ENCODE results near the gene LYPD4.

Gene LYPD4, protein sequence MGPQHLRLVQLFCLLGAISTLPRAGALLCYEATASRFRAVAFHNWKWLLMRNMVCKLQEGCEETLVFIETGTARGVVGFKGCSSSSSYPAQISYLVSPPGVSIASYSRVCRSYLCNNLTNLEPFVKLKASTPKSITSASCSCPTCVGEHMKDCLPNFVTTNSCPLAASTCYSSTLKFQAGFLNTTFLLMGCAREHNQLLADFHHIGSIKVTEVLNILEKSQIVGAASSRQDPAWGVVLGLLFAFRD

GRCh38 chr19:41844601-41845000 lies at the start of gene LYPD4:
TSS of gene LYPD4 (minus strand) at chr19:41844683. CDS start at chr19:41839285, 5,398 bp downstream.
- in situ Hi-C loops (cut with MboI; ENCODE audit: low pct_unique_long_range_greater_than_20kb, low sequenced_read_pairs): no loop called here
- DNase-seq: no peak

GRCh38 chr19:41893899-41894298 lies 49.4 kb upstream of the LYPD4 start:
- in situ Hi-C loops (cut with MboI; ENCODE audit: low pct_unique_long_range_greater_than_20kb, low sequenced_read_pairs): no loop called here
- DNase-seq: peak; percentile 59

DNA sequence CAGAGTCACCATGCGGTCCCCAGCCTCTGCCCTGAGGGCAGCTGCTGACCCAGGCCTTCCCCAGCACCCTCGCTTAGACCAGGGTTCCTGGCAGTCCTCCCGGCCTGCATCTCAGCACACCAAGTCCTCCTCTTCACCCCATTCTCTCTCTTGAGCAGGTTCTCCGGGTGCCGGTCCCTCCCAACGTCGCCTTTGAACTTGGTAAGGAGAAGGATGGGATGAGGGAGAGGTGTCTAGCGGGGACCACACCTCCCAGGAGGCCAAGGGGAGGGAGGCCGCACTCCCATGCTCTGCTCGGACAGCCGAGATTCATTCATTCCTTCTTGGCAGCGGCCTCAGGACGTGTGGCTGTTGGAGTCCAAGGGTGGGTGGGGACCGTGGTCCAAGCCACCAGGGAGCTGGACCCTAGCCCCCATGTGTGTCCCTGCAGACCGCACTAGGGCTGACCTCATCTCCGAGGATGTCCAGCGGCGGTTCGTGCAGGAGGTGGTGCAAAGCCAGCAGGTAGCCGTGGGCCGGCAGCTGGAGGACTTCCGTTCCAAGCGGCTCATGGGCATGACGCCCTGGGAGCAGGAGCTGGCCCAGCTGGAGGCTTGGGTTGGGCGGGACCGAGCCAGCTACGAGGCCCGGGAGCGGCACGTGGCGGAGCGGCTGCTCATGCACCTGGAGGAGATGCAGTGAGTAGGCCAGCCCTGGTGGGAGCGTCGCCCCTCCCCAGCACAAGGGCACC lies 47.9 kb upstream of the LYPD4 start:
- DNase-seq: no peak
- in situ Hi-C loops (cut with MboI; ENCODE audit: low pct_unique_long_range_greater_than_20kb, low sequenced_read_pairs): no loop called here

DNA sequence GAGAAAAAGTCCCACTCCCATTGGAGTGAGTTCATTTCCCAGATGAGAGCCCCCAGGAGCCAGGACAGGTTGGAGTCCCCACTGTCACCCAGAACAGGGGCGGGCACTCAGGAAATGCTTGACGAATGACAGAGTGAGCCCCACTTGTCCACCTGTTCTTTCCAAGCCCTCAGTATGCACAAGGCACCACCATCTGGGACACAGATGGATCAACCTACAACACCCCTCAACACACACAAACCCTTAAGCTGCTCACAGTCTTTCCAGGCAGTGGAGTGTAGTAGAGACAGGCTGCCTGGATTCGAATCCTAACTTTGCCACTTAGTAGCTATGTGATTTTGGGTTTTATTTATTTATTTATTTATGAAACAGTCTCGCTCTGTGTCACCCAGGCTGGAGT lies 46.5 kb upstream of the LYPD4 start:
- in situ Hi-C loops (cut with MboI; ENCODE audit: low pct_unique_long_range_greater_than_20kb, low sequenced_read_pairs): no loop called here
- DNase-seq: no peak

GRCh38 chr19:41889896-41890295 lies 45.4 kb upstream of the LYPD4 start:
- no peak for DNase-seq
- in situ Hi-C loops (cut with MboI; ENCODE audit: low pct_unique_long_range_greater_than_20kb, low sequenced_read_pairs): no loop called here

- DNase-seq: no peak
- in situ Hi-C loops (cut with MboI; ENCODE audit: low pct_unique_long_range_greater_than_20kb, low sequenced_read_pairs): no loop called here
These were observed 44.4 kb upstream of the LYPD4 start for GRCh38 chr19:41888926-41889325.

DNA sequence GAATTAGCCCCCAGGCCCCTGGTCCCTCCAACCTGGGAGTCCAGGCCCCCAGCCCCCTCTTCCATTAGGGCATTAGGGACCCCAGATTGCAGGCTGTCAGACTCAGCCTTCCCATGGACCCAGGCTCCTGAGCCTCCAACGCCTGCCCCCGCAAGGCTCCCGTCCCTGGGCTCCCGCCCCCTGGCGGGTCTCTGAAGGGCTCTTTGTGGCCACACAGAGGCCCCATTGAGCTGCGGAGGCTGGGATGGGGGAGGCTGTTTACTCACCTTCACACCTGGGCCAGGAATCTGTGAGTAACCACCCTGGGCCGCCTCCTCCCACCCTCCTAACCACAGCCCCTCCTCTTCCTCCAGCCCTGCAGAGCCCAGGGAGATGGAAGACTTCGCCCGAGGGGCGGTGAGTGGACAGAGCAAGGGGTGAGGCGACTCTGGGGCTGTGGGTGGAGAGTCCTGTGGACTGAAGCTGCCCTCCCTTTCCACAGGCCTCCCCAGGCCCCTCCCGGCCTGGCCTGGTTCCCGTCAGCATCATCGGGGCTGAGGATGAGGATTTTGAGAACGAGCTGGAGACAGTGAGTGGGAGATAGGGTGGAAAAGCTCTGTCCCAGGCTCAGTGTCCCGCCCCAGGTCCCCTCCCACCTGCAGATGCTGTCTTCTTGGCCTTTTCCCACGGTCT lies 43.4 kb upstream of the LYPD4 start:
- DNase-seq: no peak
- in situ Hi-C loops (cut with MboI; ENCODE audit: low pct_unique_long_range_greater_than_20kb, low sequenced_read_pairs): no loop called here

DNA sequence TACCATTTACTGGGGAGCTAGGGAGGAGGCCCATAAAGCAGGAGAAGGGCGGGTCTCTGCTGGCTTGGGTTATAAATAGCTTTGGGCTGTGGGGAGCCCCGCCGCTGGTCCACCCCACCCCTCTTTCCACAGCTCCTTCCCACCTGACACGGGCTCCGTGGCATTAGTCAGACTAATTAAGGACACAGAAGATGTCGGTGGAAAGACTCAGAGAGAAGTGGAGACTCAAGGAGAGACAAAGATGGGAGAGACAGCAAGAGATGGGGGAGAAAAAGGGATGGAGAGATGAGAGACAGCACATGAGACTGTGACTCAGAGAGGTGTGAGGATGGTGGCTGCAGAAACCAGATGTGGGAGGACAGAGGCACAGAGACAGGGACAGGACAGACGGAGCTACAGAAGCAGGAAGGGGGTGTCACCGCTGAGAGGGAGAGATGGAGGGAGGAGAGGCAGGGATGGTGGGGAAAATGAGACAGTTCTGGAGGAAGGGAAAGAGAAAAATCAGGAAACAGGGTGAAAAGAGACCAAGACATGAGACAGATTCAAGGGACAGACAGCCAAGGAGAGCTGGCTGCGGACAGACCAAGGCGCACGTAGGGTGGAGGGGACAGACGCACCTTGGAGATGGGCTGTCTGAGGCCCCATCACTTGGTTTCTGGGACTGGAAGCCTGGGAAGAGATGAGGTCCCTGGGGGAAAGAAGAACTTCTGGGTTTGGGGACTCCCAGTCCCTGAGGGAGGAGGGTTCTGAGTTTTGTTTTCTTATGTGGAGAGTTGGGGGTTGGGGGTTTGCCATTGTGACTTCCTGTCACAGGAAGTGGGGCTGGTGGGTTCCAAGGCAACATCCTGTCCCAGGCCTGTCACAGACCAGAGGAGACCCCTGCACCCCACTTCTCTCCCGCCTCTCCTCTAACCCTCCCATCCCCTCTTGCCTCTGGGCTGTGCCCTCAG lies 42.6 kb upstream of the LYPD4 start:
- no peak for DNase-seq
- in situ Hi-C loops (cut with MboI; ENCODE audit: low pct_unique_long_range_greater_than_20kb, low sequenced_read_pairs): no loop called here

DNA sequence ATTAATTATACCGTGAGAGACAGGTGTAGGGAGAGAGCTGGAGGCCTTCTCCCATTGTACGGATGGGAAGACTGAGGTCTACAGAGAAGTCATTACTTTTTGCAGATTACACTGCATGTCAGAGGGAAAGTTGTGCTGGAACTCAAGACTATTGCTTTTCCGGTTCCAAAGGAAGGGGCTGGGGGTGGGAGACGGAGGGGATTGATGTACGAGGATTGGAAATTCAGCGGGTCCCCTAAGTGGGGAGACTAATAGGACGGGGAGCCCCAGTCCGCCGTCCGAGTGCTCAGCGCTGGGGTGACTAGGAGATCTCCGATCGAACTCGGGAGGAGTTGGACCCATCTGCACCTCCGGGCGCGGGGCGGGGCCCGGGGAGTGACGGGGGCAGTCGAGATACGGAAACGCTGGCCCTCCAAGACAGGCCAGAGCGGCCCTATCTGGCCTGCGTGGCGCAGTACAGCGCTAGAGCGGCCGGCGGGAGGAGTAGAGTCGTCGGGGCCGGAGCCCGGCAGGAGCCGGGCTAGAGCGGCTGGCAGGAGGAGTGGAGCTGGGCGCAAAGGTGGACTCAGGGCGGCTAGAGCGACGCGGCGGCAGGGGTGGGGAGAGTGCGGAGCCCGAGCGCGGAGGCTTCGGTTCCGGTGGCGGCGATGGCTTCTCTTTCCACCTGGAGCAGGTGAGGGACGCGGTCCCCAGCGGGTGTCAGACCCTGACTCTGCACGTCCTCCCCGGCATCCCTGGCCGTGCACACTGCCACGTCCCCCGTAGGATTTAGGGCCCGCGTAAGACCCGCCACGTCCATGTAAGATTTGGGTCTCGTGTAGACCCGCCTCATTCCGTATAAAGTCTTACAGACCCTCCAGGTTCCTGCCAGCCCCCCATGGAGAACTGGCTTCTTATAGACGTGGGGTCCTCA lies 39.6 kb upstream of the LYPD4 start:
- DNase-seq: peak; percentile 97
- in situ Hi-C loops (cut with MboI; ENCODE audit: low pct_unique_long_range_greater_than_20kb, low sequenced_read_pairs): no loop called here

GRCh38 chr19:41883463-41883820 lies 39.0 kb upstream of the LYPD4 start:
- no peak for DNase-seq
- in situ Hi-C loops (cut with MboI; ENCODE audit: low pct_unique_long_range_greater_than_20kb, low sequenced_read_pairs): no loop called here

DNA sequence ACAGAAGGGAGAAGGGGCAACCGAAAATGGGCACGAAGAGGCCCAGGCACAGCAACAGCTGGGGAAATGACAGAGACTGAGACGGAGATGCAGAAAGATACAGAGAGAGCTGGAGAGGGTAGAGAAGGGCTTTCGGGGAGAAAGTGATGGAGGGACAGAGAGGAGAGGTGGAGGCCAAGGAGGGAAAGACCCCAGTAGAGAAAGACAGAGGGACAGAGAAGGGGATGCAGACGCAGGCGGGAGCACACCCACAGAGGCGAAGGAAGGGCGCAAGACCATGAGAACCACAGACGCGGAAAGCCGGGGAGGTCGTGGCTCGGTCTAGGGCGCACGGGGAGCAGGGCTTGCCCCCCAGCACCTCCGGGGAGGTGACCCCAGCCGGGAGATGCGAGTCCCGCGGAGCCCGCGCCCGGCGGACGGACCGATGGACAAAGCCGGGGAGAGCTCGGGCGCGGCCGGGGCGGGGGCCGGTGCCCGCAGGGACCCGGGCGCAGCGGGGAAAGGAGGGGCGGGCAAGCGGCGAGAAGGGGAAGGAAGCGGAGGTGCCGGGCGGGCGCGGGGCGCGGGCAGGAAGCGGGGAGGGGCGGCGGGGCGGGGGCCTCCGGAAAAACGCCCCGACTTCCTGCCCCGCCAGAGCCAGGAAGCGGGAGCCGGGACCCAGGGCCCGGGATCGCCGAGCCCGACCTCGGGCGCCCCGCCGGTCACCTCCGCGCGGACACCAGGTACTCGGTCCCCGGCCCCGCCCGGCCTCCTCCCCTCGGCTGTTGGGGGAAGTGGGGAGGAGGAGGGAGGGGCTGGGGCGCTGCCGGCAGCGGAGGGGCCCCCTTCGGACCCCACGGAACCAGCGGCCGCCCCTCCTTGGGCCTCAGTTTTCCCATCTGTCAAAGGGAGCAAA lies 38.3 kb upstream of the LYPD4 start, which contains the start of gene ARHGEF1:
TSS of gene ARHGEF1 (plus strand) at position 617 of the 895 bp plus-strand sequence. CDS start 4,899 bp downstream, outside the sequence.
- in situ Hi-C loops (cut with MboI; ENCODE audit: low pct_unique_long_range_greater_than_20kb, low sequenced_read_pairs): no loop called here
- no peak for DNase-seq

- in situ Hi-C loops (cut with MboI; ENCODE audit: low pct_unique_long_range_greater_than_20kb, low sequenced_read_pairs): no loop called here
- no peak for DNase-seq
These were observed 35.8 kb upstream of the LYPD4 start for GRCh38 chr19:41880329-41880708.

DNA sequence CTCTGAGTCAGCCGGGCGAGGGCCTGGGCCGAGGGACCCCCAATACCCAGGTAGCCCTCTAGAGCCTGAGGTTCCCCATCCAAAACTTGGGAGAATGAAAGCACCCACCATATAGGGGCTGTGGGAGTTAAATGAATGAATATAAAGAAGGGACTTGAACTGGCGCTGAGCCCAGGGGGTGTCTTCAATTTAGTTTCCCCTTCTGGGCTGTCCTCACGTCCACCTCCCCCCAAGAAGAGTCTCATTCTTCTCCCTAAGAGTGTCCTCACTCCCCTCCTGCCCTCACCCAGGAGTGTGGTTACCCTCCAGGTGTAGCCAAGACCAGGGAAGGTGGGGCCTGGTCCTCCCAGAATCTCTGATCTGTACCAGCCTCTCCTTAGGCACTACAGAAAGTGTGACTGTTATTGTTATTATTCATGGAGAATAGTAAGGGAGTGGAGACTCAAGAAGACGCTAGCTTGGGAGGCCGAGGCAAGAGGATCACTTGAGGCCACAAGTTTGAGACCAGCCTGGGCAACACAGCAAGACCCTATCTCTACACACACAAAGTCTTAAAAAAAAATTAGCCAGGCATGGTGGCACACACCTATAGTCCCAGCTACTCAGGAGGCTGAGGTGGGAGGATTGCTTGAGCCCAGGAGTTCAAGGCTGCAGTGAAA lies 35.3 kb upstream of the LYPD4 start:
- in situ Hi-C loops (cut with MboI; ENCODE audit: low pct_unique_long_range_greater_than_20kb, low sequenced_read_pairs): loop anchor here (10.0 kb wide), 1 partner anchor 65 kb away; no protein-coding TSS in a partner anchor
- DNase-seq: no peak

DNA sequence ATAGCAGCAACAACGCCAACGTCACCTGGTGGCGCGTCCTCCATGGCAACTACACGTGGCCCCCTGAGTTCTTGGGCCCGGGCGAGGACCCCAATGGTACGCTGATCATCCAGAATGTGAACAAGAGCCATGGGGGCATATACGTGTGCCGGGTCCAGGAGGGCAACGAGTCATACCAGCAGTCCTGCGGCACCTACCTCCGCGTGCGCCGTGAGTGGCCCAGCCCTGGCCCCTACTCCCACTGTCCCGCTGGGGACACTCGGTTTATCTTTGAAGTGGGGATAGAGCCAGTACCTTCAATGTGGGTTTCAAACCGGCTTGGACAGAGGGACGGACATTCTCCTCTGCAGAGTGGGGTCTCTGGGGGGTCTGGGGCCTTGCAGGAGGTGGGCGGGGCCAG lies 34.6 kb upstream of the LYPD4 start:
- in situ Hi-C loops (cut with MboI; ENCODE audit: low pct_unique_long_range_greater_than_20kb, low sequenced_read_pairs): loop anchor here (10.0 kb wide), 1 partner anchor 66 kb away; no protein-coding TSS in a partner anchor
- DNase-seq: no peak

DNA sequence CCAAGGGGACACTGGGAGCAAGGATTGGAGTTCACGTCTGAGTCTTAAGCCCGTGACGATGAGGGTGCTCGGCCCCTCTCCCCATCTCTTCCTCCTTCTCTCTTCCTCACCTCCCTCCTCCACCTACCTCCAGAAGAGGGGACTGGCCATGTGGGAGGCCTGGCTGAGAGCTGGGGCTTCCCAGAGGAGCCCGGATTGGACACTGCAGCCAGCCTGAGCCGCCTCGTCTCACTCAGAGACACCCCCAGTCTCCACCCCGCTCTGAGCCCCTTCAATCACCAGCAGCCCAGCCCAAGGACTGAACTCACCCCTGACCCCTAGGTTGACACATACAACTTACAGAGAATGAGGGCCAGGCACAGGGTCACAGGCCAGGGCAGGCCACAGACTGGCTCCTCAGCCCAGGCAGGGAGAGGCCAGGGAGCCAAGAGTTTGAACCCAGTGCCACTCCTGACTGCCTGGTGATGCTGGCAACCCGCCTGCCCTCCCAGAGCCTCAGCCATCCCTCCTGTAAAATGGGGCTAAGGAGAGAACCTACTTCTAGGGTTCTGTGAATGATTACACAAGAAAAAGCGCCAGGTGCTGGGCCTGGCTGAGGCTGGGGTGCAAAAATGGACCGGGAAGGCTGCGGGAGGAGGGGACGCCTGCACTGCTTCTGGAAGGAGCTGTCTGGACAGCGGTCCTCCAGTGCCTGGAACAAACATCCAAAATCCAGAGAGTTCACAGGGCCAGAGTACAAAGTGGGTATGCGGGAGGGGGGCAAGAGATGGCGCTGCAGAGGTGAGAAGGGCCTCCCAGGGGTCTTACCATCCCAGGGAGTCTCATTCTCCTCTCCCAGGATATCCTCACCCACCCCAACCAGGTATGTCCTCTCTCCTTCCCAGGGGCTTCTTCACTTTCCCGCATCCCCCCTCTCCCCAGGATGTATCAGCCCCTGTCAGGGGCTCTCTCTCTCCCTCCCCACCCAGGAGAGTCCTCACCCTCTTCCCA lies 33.7 kb upstream of the LYPD4 start:
- no peak for DNase-seq
- in situ Hi-C loops (cut with MboI; ENCODE audit: low pct_unique_long_range_greater_than_20kb, low sequenced_read_pairs): loop anchor here (10.0 kb wide), 1 partner anchor 67 kb away; no protein-coding TSS in a partner anchor

Measured in KBM-7 (cell line).